GM23338 (cell line): Measurements from ENCODE around the gene RRBP1. TPM values are rescaled to one million over a fixed set of nuclear protein-coding genes. Genes with fewer than 3 reads are reported as not detected.

Experiments
- ATAC-seq: fragments of 200-7000 bp; cut with Tn5 transposase; 3 replicates; pipeline ENCODE4 v1.9.1; 2020
- DNase-seq: peaks from one replicate; pipeline ENCODE4 v3.0.0-alpha.2; 2015; ENCODE audit warnings: low spot score
- H2AFZ ChIP-seq: fragments of 200-600 bp; sonication (generic); 2 replicates; pipeline ENCODE4 v1.8.0; 2016; ENCODE audit warnings: antibody characterized with exemption, mild to moderate bottlenecking, moderate library complexity
- H3F3A ChIP-seq: fragments of 200-600 bp; sonication (generic); replicated peaks from 2 replicates; pipeline ENCODE4 v1.8.0; 2017; ENCODE audit warnings: antibody characterized with exemption, mixed run types, low read depth
- H3K27ac ChIP-seq: fragments of 200-600 bp; sonication (generic); 2 replicates; pipeline ENCODE4 v1.6.1; 2016; ENCODE audit warnings: low read depth
- H3K27me3 ChIP-seq: fragments of 200-600 bp; sonication (generic); 2 replicates; pipeline ENCODE4 v1.8.0; 2016; ENCODE audit warnings: mild to moderate bottlenecking, mixed run types, moderate library complexity; ENCODE audit not compliant: insufficient read depth
- H3K36me3 ChIP-seq: fragments of 200-600 bp; sonication (generic); 2 replicates; pipeline ENCODE4 v1.8.0; 2016; ENCODE audit warnings: mild to moderate bottlenecking; ENCODE audit not compliant: insufficient read depth
- H3K4me1 ChIP-seq: fragments of 200-600 bp; sonication (generic); 2 replicates; pipeline ENCODE4 v1.8.0; 2016; ENCODE audit warnings: mild to moderate bottlenecking, moderate library complexity; ENCODE audit not compliant: insufficient read depth
- H3K4me2 ChIP-seq: fragments of 200-600 bp; sonication (generic); 2 replicates; pipeline ENCODE4 v1.7.1; 2017; ENCODE audit warnings: mixed run types
- H3K4me3 ChIP-seq: fragments of 200-600 bp; sonication (generic); 2 replicates; pipeline ENCODE4 v1.6.1; 2016; ENCODE audit warnings: mixed run types
- H3K79me2 ChIP-seq: fragments of 200-600 bp; sonication (generic); replicated peaks from 2 replicates; pipeline ENCODE4 v1.8.0; 2017; ENCODE audit warnings: mild to moderate bottlenecking; ENCODE audit not compliant: insufficient read depth
- H3K9me2 ChIP-seq: fragments of 200-600 bp; sonication (generic); 2 replicates; pipeline ENCODE4 v1.8.0; 2017; ENCODE audit not compliant: insufficient read depth
- H4K20me1 ChIP-seq: fragments of 200-600 bp; sonication (generic); replicated peaks from 2 replicates; pipeline ENCODE4 v1.8.0; 2017; ENCODE audit warnings: mild to moderate bottlenecking; ENCODE audit not compliant: insufficient read depth
- H3K27ac Mint-ChIP-seq: 2 replicates; pipeline ENCODE4 v1.8.0; 2020; ENCODE audit warnings: inconsistent platforms, mild to moderate bottlenecking, moderate library complexity, mixed read lengths
- H3K27me3 Mint-ChIP-seq: 3 replicates; pipeline ENCODE4 v1.8.0; 2022; ENCODE audit warnings: low read depth, mild to moderate bottlenecking, moderate library complexity, mixed read lengths, inconsistent platforms; ENCODE audit not compliant: insufficient read depth, poor library complexity
- H3K36me3 Mint-ChIP-seq: 3 replicates; pipeline ENCODE4 v1.8.0; 2021; ENCODE audit warnings: low read depth, mild to moderate bottlenecking, inconsistent platforms, moderate library complexity, mixed read lengths
- H3K4me1 Mint-ChIP-seq: 3 replicates; pipeline ENCODE4 v1.8.0; 2020; ENCODE audit warnings: mild to moderate bottlenecking, inconsistent platforms, mixed read lengths
- H3K4me3 Mint-ChIP-seq: 3 replicates; pipeline ENCODE4 v1.8.0; 2021; ENCODE audit warnings: moderate library complexity, mild to moderate bottlenecking, inconsistent platforms, mixed read lengths
- H3K9me3 Mint-ChIP-seq: 3 replicates; pipeline ENCODE4 v1.8.0; 2020; ENCODE audit warnings: moderate library complexity, mild to moderate bottlenecking, inconsistent platforms, mixed read lengths
- ZNF462 ChIP-seq: fragments of 250-450 bp; sonication (Bioruptor Pico); IDR thresholded peaks from 2 replicates; pipeline ENCODE4 v1.5.0; 2020; ENCODE audit warnings: mild to moderate bottlenecking, moderate library complexity
- polyA plus RNA-seq: library from polyadenylated mRNA; unstranded; fragments of >200 nt; fragmentation: Nextera tagmentation; extraction: Ambion mirVana; gene quantifications from 2 replicates; pipeline ENCODE4 v1.2.1, GENCODE V29; 2016
- total RNA-seq: library from RNA; depleted of rRNA; stranded (reverse); fragments of >200 nt; shearing (Covaris generic); gene quantifications from 2 replicates; pipeline ENCODE4 v1.2.3, GENCODE V29; 2014

RRBP1 gene
- total and polyA plus RNA-seq, 2 experiments from 2014 or later = 105 to 113 TPM

- H3K27ac Mint-ChIP-seq = no peak overlapping the region
- no peak overlapping the region for H3K27ac ChIP-seq
- no peak for ATAC-seq
Measured at GRCh38 chr20:17589161-17589834, 92.7 kb downstream of the RRBP1 start.

More at GRCh38 chr20:17589161-17589834, 92.7 kb downstream of the RRBP1 start:
- peaks cover 17% of the 10 kb centered on the region for H4K20me1 ChIP-seq
- no peaks in the 10 kb centered on the region for H3K9me2 ChIP-seq
- DNase-seq = no peak
- no peak overlapping the region for H2AFZ ChIP-seq
- H3F3A ChIP-seq = no peaks in the 10 kb centered on the region
- no peak overlapping the region; the same call in 1 of the 2 replicates for H3K4me2 ChIP-seq
- Mint-ChIP-seq H3K9me3 (no peaks in the 10 kb centered on the region), H3K4me1 (peaks cover 20% of the 10 kb centered on the region), H3K27me3 (no peaks in the 10 kb centered on the region), H3K36me3 (peaks cover 2% of the 10 kb centered on the region; the same call in 1 of the 3 replicates), H3K4me3 (no peak overlapping the region)
- no peaks in the 10 kb centered on the region for H3K27me3 ChIP-seq
- H3K4me1 ChIP-seq = peaks cover 5% of the 10 kb centered on the region; the same call in 1 of the 2 replicates
- H3K36me3 ChIP-seq = no peaks in the 10 kb centered on the region
- no peak overlapping the region for H3K4me3 ChIP-seq
- TF ChIP-seq ZNF462 (CRISPR knock-in tag) = no peak
- H3K79me2 ChIP-seq = peaks cover 100% of the 10 kb centered on the region
